ENCODE data around the gene EFCAB12.
"Not testable (repeated sequence)": the region's sequence is repeated elsewhere in the genome, so short reads cannot be mapped to it uniquely, and the experiment has no call there.

DNA sequence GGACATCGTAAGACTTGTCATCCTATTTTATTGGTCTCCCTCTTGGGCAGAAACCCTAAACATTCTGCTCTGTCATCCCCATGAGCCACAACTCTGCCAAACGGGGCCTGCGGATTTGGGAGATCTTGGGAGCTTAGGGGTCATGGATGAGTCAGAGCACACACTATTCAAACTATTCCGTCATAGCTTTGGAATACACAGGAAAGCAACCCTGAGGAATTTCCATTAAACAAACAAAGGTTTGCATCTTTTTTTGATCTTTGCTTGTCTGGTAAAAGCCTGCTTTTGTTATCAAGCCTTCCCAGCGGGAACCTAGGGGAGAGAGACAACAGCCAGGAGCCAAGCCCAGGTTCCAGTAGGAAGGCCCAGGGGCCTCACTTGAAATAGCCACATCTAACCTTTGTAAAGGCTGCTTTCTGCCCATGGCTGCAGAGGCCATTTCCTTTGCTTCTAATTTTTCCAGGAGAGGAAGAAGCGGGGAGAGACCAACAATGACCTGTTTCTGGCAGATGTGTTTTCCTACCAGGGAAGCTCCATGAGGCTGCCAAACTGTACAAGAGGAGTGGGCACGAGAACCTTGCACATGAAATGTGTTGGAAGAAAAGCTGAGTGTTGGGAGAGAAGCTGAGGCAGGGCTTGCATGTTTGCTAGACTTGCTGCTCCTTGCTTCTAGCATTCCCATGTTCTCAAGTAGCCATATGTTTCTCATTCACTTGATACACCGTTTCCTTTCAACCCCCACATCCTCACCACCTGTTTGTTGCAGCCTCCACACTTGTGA lies 39.5 kb downstream of the EFCAB12 start:
- TF ChIP-seq, protein P1, sequence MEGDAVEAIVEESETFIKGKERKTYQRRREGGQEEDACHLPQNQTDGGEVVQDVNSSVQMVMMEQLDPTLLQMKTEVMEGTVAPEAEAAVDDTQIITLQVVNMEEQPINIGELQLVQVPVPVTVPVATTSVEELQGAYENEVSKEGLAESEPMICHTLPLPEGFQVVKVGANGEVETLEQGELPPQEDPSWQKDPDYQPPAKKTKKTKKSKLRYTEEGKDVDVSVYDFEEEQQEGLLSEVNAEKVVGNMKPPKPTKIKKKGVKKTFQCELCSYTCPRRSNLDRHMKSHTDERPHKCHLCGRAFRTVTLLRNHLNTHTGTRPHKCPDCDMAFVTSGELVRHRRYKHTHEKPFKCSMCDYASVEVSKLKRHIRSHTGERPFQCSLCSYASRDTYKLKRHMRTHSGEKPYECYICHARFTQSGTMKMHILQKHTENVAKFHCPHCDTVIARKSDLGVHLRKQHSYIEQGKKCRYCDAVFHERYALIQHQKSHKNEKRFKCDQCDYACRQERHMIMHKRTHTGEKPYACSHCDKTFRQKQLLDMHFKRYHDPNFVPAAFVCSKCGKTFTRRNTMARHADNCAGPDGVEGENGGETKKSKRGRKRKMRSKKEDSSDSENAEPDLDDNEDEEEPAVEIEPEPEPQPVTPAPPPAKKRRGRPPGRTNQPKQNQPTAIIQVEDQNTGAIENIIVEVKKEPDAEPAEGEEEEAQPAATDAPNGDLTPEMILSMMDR (IDR thresholded peaks at IDR 0.05) = not testable (repeated sequence)
- not testable (repeated sequence) for TF ChIP-seq POLR2A (IDR thresholded peaks at IDR 0.05)

Measured in body of pancreas (tissue), 4 donors.